ENCODE results near the gene SCN3B.

SCN3B gene

GRCh38 chr11:123653827-123654565 lies 428 bp downstream of the SCN3B start:
- peak; percentile 40 for DNase-seq

GRCh38 chr11:123653483-123653826 lies 969 bp downstream of the SCN3B start:
- DNase-seq: no peak

GRCh38 chr11:123652599-123652998 lies 1.8 kb downstream of the SCN3B start:
- no peak for DNase-seq

GRCh38 chr11:123650901-123651300 lies 3.5 kb downstream of the SCN3B start:
- no peak for DNase-seq

- DNase-seq: no peak
These were observed 9.0 kb downstream of the SCN3B start for GRCh38 chr11:123645286-123645975.

- DNase-seq: no peak
These were observed 12.0 kb downstream of the SCN3B start for GRCh38 chr11:123642435-123642834.

GRCh38 chr11:123641495-123641840 lies 13.0 kb downstream of the SCN3B start:
- DNase-seq: no peak

GRCh38 chr11:123640677-123641494 lies 13.5 kb downstream of the SCN3B start:
- DNase-seq: peak; percentile 63

GRCh38 chr11:123640029-123640428 lies 14.4 kb downstream of the SCN3B start:
- DNase-seq: no peak

GRCh38 chr11:123630126-123630608 lies 24.3 kb downstream of the SCN3B start:
- DNase-seq: no peak

- peak; percentile 8 for DNase-seq
These were observed 25.3 kb downstream of the SCN3B start for GRCh38 chr11:123628936-123629683.

- DNase-seq: no peak
These were observed 29.4 kb downstream of the SCN3B start for GRCh38 chr11:123624974-123625373.

GRCh38 chr11:123622576-123622975 lies 31.8 kb downstream of the SCN3B start:
- DNase-seq: no peak

GRCh38 chr11:123616505-123617198 lies 37.8 kb downstream of the SCN3B start:
- DNase-seq: no peak

- DNase-seq: no peak
These were observed 42.7 kb downstream of the SCN3B start for GRCh38 chr11:123611698-123612097.

- DNase-seq: no peak
These were observed 45.5 kb downstream of the SCN3B start for GRCh38 chr11:123608945-123609344.

- no peak for DNase-seq
These were observed 46.1 kb downstream of the SCN3B start for GRCh38 chr11:123608371-123608770.

GRCh38 chr11:123607781-123608180 lies 46.6 kb downstream of the SCN3B start:
- DNase-seq: no peak

- no peak for DNase-seq
These were observed 50.8 kb downstream of the SCN3B start for GRCh38 chr11:123603666-123604065.

GRCh38 chr11:123601743-123602142 lies 52.7 kb downstream of the SCN3B start:
- no peak for DNase-seq

GRCh38 chr11:123601136-123601535 lies 53.3 kb downstream of the SCN3B start:
- DNase-seq: no peak

- DNase-seq: no peak
These were observed 56.6 kb downstream of the SCN3B start for GRCh38 chr11:123597859-123598258.

Measured in hematopoietic multipotent progenitor cell treated with erythropoietin and hydrocortisone succinate and interleukin-3 and kit ligand, for 6 days (in vitro differentiated cells).